Stimulated activated CD8-positive, alpha-beta memory T cell treated with anti-CD3 and anti-CD28 coated beads, Interleukin-4, amount 100 ng/mL, for 1 hour (primary cell): Measurements from ENCODE around the gene CHPT1.
A peak's percentile ranks its signal among the peaks of the same experiment; 100 is the strongest.

ENCODE experiments used
- DNase-seq, 2 donors: peaks; one replicate each; pipeline ENCODE4 v3.0.0-alpha.2; 2020; ENCODE audit warnings: low read depth in 2 of 2, low spot score in 1 of 2

Gene CHPT1

DNA sequence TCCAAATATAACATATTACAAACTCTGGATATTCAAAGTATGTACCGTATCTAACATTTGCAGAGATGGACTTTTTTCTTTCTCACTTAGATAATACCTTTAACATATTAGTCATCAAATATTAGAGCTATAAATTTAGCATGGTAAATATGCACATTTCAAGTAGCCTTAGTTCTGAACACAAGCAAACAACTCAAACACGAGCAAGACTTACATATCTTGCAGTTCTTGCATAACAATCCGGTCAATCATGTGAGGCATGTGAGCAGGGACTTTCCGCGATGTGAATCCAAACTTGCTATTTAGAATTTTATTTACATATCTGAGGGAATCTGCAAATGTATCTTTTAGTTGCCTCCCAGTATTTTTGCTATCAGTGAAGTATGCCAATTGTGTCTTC lies 63.9 kb downstream of the CHPT1 start:
- no peak for DNase-seq

GRCh38 chr12:101761781-101762180 lies 64.3 kb downstream of the CHPT1 start:
- no peak for DNase-seq

- no peak for DNase-seq
Measured at GRCh38 chr12:101763246-101763931, 65.9 kb downstream of the CHPT1 start.

GRCh38 chr12:101764051-101764792 lies 66.8 kb downstream of the CHPT1 start:
- DNase-seq = no peak

GRCh38 chr12:101767537-101767936 lies 70.1 kb downstream of the CHPT1 start:
- no peak for DNase-seq

DNA sequence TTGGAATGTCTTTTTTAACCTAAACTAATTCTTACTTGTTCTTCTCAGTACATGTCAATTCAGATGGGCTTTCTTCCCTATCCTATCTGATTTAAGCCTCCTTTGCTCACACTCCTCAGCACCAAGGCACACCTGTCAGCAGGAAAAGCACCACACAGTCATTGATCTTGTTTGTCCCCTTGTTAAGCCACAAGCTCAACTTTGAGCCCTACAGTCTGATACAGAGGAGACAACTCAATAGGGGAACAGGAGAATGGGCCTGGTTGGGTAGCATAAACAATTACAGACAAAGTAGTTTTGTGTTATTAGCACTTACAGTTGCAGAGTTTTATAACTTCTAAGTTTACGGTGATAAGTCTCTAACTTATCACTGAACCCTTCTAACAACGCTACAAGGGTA lies 71.3 kb downstream of the CHPT1 start:
- DNase-seq = no peak

DNA sequence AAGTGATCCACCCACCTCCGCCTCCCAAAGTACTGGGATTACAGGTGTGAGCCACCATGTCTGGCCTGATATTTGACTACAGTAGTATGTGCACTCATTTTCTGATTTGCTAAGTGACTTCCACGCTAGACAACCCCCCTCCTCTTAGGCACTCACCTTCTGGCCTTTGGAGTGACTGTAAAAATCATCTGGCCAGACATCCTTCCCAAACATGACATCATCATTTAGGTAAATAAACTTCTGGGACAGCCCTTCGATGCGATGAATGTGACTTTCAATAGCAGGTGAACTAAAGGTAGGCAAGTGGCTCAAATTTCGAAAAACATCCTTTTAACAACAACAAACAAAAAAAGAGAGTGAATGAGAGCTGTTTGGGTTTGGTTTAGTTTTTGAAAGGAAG lies 72.4 kb downstream of the CHPT1 start:
- DNase-seq = no peak

DNA sequence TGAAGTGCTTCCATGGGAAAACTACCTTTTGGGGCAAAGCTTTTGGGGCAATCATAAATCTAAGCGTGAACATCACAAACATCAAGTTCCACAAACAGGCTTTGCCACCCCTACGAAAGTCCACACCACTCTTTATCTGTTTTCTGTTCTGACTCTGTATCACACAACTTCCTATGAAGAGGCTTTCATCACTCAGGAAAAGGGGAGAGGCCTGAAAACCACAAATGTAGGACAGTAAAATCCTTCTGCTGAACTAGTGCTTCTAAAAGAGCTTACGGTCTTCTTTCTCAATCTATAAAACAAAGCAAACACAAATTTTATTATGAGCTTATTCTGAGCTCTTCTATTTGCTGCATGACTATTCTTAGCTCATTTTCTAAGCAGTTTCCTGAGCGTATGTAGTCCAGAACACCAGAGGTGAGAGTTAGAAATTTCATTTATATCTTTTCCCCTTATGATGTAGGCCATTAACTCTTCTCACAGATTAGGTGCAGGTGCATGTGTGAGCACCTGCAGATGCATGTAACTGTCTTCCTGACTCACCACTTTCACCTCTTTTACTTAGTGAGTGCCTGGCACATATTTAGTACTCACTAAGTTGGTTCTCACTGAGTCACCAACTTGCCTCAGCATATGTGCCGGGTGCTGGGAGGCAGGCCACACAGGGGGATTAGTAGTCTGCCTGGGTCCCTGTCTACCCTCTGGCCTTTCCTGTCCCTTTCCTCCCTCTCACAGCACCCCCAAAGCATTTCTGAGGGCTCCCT lies 74.8 kb downstream of the CHPT1 start:
- DNase-seq = no peak

GRCh38 chr12:101773650-101774162 lies 76.3 kb downstream of the CHPT1 start:
- DNase-seq = peak; percentile 17 to 52

- DNase-seq = no peak
Measured at GRCh38 chr12:101775816-101776215, 78.4 kb downstream of the CHPT1 start.

GRCh38 chr12:101777485-101777884 lies 80.0 kb downstream of the CHPT1 start:
- no peak for DNase-seq

- no peak for DNase-seq
Measured at GRCh38 chr12:101777978-101778377, 80.5 kb downstream of the CHPT1 start.
